Smooth muscle cell of the brain vasculature (primary cell): ENCODE data around the gene POLD2.

Experiments used
- DNase-seq: peaks from one replicate; pipeline ENCODE4 v3.0.0-alpha.2; 2012; ENCODE audit warnings: low read depth, low spot score

POLD2 gene

GRCh38 chr7:44152971-44153947 is 29.9 kb upstream of the POLD2 start:
- no peak for DNase-seq

GRCh38 chr7:44151956-44152355 is 28.6 kb upstream of the POLD2 start:
- no peak for DNase-seq

GRCh38 chr7:44150966-44151941 is 27.9 kb upstream of the POLD2 start:
- DNase-seq = no peak

GRCh38 chr7:44150466-44150832 is 27.1 kb upstream of the POLD2 start:
- DNase-seq = no peak

- DNase-seq = no peak
These were observed 26.5 kb upstream of the POLD2 start for GRCh38 chr7:44149571-44150465.

- DNase-seq = no peak
These were observed 25.7 kb upstream of the POLD2 start for GRCh38 chr7:44148961-44149536.

GRCh38 chr7:44148166-44148565 is 24.8 kb upstream of the POLD2 start:
- no peak for DNase-seq

- DNase-seq = no peak
These were observed 24.0 kb upstream of the POLD2 start for GRCh38 chr7:44147026-44147991.

- no peak for DNase-seq
These were observed 22.9 kb upstream of the POLD2 start for GRCh38 chr7:44145969-44146911.

GRCh38 chr7:44145479-44145968 is 22.2 kb upstream of the POLD2 start:
- no peak for DNase-seq

GRCh38 chr7:44144968-44145478 is 21.7 kb upstream of the POLD2 start:
- no peak for DNase-seq

- DNase-seq = no peak
These were observed 21.1 kb upstream of the POLD2 start for GRCh38 chr7:44144426-44144967.

GRCh38 chr7:44143646-44144250 is 20.4 kb upstream of the POLD2 start:
- DNase-seq = no peak

- DNase-seq = no peak
These were observed 18.7 kb upstream of the POLD2 start for GRCh38 chr7:44142028-44142427.

GRCh38 chr7:44141221-44141850 is 18.0 kb upstream of the POLD2 start, which contains the start of gene MYL7:
TSS of gene MYL7 (minus strand) at chr7:44141332. CDS start at chr7:44141305, 27 bp downstream.
- DNase-seq = no peak

- DNase-seq = no peak
These were observed 17.0 kb upstream of the POLD2 start for GRCh38 chr7:44140341-44140740.
